Spleen (tissue), 7 donors: Measurements from ENCODE around the gene IGFL1.

Experiments used
- POLR2AphosphoS5 ChIP-seq, 3 donors: sonication (generic); formaldehyde crosslinking; IDR thresholded peaks; one replicate each; pipeline ENCODE4 v1.5.1; 2017; ENCODE audit warnings: antibody characterized with exemption in 3 of 3
- TF ChIP-seq, protein P1 (sequence below), 11 experiments: fragments of 200-600 bp in 7 of 11; fragments of 450-650 bp in 4 of 11; sonication (generic) in 4 of 11; IDR thresholded peaks in 8 of 11; conservative IDR thresholded peaks in 3 of 11; 1 replicate in 7 of 11; 2 replicates in 4 of 11; pipeline versions ENCODE4 v1.4.0 to v1.8.0; 2016 to 2021; ENCODE audit warnings: antibody characterized with exemption in 11 of 11, inconsistent platforms in 4 of 11, mild to moderate bottlenecking in 1 of 11
- donor health status: DM: no; HTN: no; CAD: no; lungs with moderate emphysema.
- donor health status: DM: no; HTN: no; CAD: no.
- donor health status: DM: no; HTN: no; CAD: no.

DNA sequence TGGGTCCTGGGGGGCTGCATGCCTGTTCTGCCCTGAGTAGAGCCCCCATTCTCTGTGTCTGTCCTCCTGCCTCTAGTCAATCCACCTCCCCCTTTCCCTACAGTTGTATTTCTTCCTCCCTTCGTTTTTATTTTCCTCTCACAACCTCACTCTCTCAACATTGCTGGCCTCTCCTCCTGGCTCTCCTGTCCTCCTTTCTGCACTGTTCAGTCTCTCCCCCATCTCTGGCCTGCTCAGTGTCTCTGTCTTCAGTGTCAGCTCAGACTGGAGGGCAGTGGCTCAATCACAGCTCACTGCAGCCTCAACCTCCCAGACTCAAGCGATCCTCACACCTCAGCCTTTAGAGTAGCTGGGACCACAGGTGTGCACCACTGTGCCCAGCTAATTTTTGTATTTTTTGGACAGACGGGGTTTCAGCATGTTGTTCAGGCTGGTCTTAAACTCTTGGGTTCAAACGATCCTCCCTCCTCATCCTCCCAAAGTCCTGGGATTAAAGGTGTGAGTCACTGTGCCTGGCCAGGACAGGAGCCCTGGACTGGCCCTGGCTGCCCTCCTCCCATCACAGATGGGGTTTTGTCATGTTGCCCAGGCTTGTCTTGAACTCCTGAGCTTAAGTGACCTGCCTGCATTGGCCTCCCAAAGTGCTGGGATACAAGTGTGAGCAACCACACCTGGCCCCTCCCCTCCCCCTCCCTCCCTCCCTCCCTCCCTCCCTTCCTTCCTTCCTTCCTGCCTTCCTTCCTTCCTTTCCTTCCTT lies 32.0 kb upstream of the IGFL1 start:
- TF ChIP-seq, protein P1, sequence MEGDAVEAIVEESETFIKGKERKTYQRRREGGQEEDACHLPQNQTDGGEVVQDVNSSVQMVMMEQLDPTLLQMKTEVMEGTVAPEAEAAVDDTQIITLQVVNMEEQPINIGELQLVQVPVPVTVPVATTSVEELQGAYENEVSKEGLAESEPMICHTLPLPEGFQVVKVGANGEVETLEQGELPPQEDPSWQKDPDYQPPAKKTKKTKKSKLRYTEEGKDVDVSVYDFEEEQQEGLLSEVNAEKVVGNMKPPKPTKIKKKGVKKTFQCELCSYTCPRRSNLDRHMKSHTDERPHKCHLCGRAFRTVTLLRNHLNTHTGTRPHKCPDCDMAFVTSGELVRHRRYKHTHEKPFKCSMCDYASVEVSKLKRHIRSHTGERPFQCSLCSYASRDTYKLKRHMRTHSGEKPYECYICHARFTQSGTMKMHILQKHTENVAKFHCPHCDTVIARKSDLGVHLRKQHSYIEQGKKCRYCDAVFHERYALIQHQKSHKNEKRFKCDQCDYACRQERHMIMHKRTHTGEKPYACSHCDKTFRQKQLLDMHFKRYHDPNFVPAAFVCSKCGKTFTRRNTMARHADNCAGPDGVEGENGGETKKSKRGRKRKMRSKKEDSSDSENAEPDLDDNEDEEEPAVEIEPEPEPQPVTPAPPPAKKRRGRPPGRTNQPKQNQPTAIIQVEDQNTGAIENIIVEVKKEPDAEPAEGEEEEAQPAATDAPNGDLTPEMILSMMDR (IDR thresholded peaks at IDR 0.05 in 8 of 11, conservative IDR thresholded peaks at IDR 0.05 in 3 of 11): no peak
- no peak for TF ChIP-seq POLR2AphosphoS5 (IDR thresholded peaks at IDR 0.05)
